ENCODE measurements around the gene CDC42EP2. TPM values are rescaled to one million over a fixed set of nuclear protein-coding genes. Genes with fewer than 3 reads are reported as not detected.

Gene CDC42EP2
- total and polyA plus RNA-seq, 2 of the 13 experiments (the other 11 are each of a cell fraction or from before 2014, with no cell fraction given) = 2.3 to 7.1 TPM

- no peak for TF ChIP-seq ZNF746 (CRISPR knock-in tag; IDR thresholded peaks at IDR 0.05)
- TF ChIP-seq ZNF383 (CRISPR knock-in tag; IDR thresholded peaks at IDR 0.05; ENCODE audit: borderline replicate concordance) = no peak
- no peak for TF ChIP-seq PCBP2 (optimal IDR thresholded peaks at IDR 0.05; ENCODE audit: low read depth, low read length, poor library complexity, severe bottlenecking)
- TF ChIP-seq HDAC6 (IDR thresholded peaks at IDR 0.05; ENCODE audit: low read depth, low read length) = no peak
- TF ChIP-seq PHF21A (CRISPR knock-in tag; IDR thresholded peaks at IDR 0.05) = peak; percentile 32; the same call in 1 of the 2 replicates
- 0 out of 2 replicates have a peak, but pooled peaks have one; percentile 21 for TF ChIP-seq KDM5B (CRISPR knock-in tag; IDR thresholded peaks at IDR 0.05; ENCODE audit: borderline replicate concordance)
- TF ChIP-seq HNF1B (CRISPR knock-in tag; IDR thresholded peaks at IDR 0.05) = no peak
- no peak for TF ChIP-seq ZNF781 (CRISPR knock-in tag; IDR thresholded peaks at IDR 0.05; ENCODE audit: borderline replicate concordance, not compliant biosample characterization)
- no peak for TF ChIP-seq ASH2L (IDR thresholded peaks at IDR 0.05; ENCODE audit: insufficient read length, low read depth, low read length)
- TF ChIP-seq POLR2AphosphoS5 (IDR thresholded peaks at IDR 0.05; ENCODE audit: low read depth, low read length) = no peak
- no peak for TF ChIP-seq ZNF337 (CRISPR knock-in tag; IDR thresholded peaks at IDR 0.05; ENCODE audit: borderline replicate concordance, low read depth)
- peak; percentile 99 for TF ChIP-seq ZNF264 (CRISPR knock-in tag; IDR thresholded peaks at IDR 0.05)
- no peak for TF ChIP-seq ZNF576 (CRISPR knock-in tag; IDR thresholded peaks at IDR 0.05)
- peak; percentile 39; the same call in 1 of the 2 replicates for TF ChIP-seq PPARG (CRISPR knock-in tag; conservative IDR thresholded peaks at IDR 0.05)
- no peak for TF ChIP-seq ZNF713 (CRISPR knock-in tag; IDR thresholded peaks at IDR 0.05)
- peak; percentile 39; the same call in 1 of the 2 replicates for TF ChIP-seq ZFX (CRISPR knock-in tag; IDR thresholded peaks at IDR 0.05; ENCODE audit: low read depth)
- TF ChIP-seq GFI1 (CRISPR knock-in tag; IDR thresholded peaks at IDR 0.05; ENCODE audit: borderline replicate concordance) = no peak
- 0 out of 2 replicates have a peak, but pooled peaks have one; percentile 17 for TF ChIP-seq UBTF (CRISPR knock-in tag; IDR thresholded peaks at IDR 0.05)
- no peak for TF ChIP-seq MAZ (IDR thresholded peaks at IDR 0.05; ENCODE audit: borderline replicate concordance, low read depth, low read length)
- no peak for TF ChIP-seq MAZ (CRISPR knock-in tag; IDR thresholded peaks at IDR 0.05; ENCODE audit: low read depth)
- no peak for TF ChIP-seq ZGPAT (CRISPR knock-in tag; IDR thresholded peaks at IDR 0.05)
These were observed 18.9 kb upstream of the CDC42EP2 start (continued) for GRCh38 chr11:65295571-65296341.
